ENCODE measurements around the gene PHLPP1. TPM values are rescaled to one million over a fixed set of nuclear protein-coding genes. Genes with fewer than 3 reads are reported as not detected.

Gene PHLPP1
- total RNA-seq, 2 donors from 2014 or later, result 4.6 to 5.9 TPM

DNA sequence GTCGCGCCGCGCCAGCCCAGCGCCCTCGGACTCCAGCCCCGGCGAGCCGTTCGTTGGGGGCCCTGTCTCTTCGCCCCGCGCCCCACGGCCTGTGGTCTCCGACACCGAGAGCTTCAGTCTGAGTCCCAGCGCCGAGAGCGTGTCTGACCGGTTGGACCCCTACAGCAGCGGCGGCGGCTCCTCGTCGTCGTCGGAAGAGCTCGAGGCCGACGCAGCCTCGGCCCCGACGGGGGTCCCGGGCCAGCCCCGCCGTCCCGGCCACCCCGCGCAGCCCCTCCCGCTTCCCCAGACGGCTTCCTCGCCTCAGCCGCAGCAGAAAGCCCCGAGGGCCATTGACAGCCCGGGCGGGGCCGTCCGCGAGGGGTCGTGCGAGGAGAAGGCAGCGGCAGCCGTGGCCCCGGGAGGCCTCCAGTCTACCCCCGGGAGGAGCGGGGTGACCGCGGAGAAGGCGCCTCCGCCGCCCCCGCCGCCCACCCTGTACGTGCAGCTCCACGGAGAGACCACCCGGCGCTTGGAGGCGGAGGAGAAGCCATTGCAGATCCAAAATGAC, 1.4 kb downstream of the PHLPP1 start:
- DNase-seq (ENCODE audit: low spot score), result no peak
- peak overlapping the region; percentile 64 to 77 for H3K4me3 ChIP-seq
- no peaks in the 10 kb centered on the region for H3K9me3 ChIP-seq
- H3K36me3 ChIP-seq, result no peaks in the 10 kb centered on the region
- no peaks in the 10 kb centered on the region for H3K27me3 ChIP-seq
- peak overlapping the region in 1 of 2 donors; percentile 61 for H3K27ac ChIP-seq
- TF ChIP-seq, protein P1, sequence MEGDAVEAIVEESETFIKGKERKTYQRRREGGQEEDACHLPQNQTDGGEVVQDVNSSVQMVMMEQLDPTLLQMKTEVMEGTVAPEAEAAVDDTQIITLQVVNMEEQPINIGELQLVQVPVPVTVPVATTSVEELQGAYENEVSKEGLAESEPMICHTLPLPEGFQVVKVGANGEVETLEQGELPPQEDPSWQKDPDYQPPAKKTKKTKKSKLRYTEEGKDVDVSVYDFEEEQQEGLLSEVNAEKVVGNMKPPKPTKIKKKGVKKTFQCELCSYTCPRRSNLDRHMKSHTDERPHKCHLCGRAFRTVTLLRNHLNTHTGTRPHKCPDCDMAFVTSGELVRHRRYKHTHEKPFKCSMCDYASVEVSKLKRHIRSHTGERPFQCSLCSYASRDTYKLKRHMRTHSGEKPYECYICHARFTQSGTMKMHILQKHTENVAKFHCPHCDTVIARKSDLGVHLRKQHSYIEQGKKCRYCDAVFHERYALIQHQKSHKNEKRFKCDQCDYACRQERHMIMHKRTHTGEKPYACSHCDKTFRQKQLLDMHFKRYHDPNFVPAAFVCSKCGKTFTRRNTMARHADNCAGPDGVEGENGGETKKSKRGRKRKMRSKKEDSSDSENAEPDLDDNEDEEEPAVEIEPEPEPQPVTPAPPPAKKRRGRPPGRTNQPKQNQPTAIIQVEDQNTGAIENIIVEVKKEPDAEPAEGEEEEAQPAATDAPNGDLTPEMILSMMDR (IDR thresholded peaks at IDR 0.05), result peak in 1 of 2 donors; percentile 60
- H3K4me1 ChIP-seq, result peaks cover 0 to 29% of the 10 kb centered on the region in 2 donors

DNA sequence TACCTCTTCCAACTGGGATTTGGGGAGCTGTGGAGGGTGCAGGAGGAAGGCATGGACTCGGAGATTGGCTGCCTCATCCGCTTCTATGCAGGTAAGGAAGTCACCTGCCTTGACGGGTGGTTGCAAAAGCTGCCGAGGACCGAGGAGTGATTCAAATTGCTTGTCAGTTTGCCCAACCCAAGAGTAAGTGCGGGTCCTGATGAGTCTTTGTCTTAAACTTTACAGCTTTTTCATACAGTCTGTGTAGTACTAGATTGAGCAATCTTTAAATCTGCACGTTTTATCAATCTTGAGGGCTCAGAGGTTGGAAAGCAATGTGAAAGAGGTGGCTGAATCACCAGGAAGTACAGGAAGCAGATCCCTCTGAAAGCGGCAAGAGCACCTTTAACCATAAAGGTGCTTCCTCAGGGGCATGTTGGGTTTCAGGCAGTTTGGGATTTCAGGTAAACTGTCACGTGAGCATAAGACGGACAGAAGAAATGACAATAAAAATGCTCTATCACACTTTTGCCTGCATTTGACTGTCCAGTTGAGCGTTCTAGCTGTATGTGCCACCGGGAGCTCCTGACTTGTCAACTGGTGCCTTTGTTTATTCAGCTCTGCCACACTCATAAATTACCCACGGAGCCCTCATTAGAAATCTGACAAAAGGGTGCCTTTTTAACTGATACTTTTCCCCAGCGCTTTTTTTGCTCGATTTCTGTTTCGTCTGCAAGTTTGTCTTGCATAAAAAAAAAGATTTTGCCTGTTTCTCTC, 2.0 kb downstream of the PHLPP1 start:
- H3K27ac ChIP-seq, result peak overlapping the region in 1 of 2 donors; percentile 61
- no peak for DNase-seq (ENCODE audit: low spot score)

DNA sequence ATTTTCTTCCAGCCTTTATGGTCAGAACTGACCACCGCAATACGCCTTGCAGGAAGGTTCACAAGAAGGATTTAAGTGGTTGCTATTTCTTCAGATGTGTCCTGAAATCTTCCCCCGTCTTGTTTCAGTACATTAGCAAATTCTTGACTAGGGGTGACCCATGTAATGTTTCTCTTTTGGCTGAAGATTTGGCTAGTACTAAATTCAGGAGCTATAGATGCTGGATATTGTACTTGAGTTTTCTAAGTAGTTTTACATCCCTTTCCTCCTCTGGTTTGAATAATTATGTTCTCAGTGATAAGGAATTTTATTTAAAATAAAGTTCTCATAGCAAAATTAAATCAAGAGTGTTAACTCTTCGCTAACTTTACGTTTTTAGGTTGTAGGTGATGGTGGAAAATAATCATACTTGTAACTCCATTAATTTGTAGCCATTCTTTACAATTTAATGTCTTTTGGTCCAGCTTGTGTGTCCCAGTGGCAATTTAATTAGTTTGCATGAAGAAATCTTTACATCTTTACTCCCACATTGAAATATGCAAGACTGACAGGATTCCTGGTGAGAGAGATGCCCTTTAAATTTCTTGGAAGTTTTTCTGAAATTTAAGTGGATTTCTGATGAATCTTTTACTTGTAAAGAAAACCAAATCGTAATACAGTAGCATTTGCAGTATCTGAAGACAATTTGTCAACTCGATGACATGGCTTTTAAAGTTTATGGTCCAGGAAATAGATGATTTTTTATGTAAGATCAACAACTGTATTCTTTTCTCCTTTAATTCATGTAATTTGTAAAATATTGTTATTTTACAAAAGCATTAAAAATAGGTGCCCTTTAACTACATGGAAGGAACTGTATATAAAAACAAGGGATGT, 2.8 kb downstream of the PHLPP1 start:
- peaks cover 0 to 35% of the 10 kb centered on the region in 2 donors for H3K4me1 ChIP-seq
- TF ChIP-seq, protein P1 (IDR thresholded peaks at IDR 0.05), result no peak
- H3K36me3 ChIP-seq, result no peaks in the 10 kb centered on the region
- peak overlapping the region; percentile 64 to 77 for H3K4me3 ChIP-seq
- H3K27ac ChIP-seq, result peak overlapping the region in 1 of 2 donors; percentile 61
- no peak for DNase-seq (ENCODE audit: low spot score)
- no peaks in the 10 kb centered on the region for H3K9me3 ChIP-seq
- no peaks in the 10 kb centered on the region for H3K27me3 ChIP-seq

More for the DNA sequence above, 2.0 kb downstream of the PHLPP1 start:
- peaks cover 0 to 35% of the 10 kb centered on the region in 2 donors for H3K4me1 ChIP-seq
- no peaks in the 10 kb centered on the region for H3K27me3 ChIP-seq
- TF ChIP-seq, protein P1 (IDR thresholded peaks at IDR 0.05), result no peak
- H3K4me3 ChIP-seq, result peak overlapping the region; percentile 64 to 77
- no peaks in the 10 kb centered on the region for H3K36me3 ChIP-seq
- H3K9me3 ChIP-seq, result no peaks in the 10 kb centered on the region

DNA sequence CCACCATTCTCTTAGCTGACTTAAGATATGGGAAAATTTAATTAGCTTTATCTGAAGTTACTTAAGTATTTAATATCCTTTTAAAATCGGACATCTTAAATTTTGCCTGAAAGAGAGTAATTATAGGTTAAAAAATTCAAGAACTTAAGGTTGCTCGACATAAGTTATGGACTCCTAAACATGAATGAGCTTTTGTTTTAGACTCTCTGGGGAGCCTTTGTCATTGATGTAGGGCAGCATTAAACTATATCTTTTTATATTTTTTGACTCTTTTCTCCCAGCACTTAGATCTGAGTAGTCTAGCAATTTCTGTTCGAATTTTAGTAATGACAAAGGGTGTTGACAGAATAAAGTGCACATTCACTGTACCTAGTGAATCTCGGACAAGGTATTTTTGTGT, 4.7 kb downstream of the PHLPP1 start:
- Histone ChIP-seq H3K27me3 (no peaks in the 10 kb centered on the region), H3K9me3 (no peaks in the 10 kb centered on the region), H3K4me3 (no peak overlapping the region), H3K36me3 (no peaks in the 10 kb centered on the region), H3K27ac (no peak overlapping the region), H3K4me1 (peaks cover 0 to 36% of the 10 kb centered on the region in 2 donors)
- TF ChIP-seq, protein P1 (IDR thresholded peaks at IDR 0.05), result no peak
- DNase-seq (ENCODE audit: low spot score), result no peak

DNA sequence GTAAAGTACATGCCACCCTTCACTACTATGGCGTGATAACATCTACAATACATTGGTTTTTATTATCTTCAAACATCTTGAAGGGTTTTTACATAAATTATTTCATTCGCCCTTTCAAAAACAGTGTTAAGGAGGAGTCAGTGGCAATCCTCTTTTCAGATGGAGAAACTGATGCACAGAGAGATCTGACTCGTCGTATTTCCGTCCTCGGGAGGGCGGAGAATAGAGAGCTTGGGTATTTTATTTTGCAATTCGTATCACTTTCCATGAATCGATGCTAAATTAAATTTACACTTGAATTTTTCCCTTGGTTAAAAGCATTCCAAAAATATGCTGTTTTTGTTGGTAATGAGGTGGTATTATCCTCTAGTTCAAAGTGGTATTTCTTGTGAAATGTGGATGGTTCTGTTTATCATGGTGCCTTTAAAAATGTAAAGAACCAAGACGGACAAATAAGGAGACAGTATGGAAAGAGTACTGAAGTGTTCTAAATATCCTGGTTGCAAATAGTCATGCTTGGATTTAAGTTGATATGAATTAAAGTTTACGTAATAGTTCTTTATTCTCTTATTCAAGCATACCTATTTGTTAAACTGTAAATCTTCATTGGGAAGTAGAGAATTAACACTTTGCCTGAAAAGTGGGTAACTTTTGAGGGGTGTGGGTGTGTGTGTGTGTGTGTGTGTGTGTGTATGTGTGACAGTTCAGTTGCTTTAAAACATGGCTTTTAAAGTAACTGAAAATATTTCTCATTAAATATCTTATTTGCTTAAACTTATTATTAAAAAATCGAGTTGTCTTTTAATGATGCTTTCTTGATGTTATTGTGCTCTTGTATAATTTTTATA, 5.6 kb downstream of the PHLPP1 start:
- H3K4me3 ChIP-seq, result no peak overlapping the region
- no peaks in the 10 kb centered on the region for H3K9me3 ChIP-seq
- H3K27me3 ChIP-seq, result no peaks in the 10 kb centered on the region
- H3K4me1 ChIP-seq, result peaks cover 0 to 36% of the 10 kb centered on the region in 2 donors
- no peak for DNase-seq (ENCODE audit: low spot score)
- TF ChIP-seq, protein P1 (IDR thresholded peaks at IDR 0.05), result no peak
- no peaks in the 10 kb centered on the region for H3K36me3 ChIP-seq
- H3K27ac ChIP-seq, result no peak overlapping the region

All from right atrium auricular region (tissue), 2 donors.